Left lobe of liver (tissue), 2 donors: Measurements from ENCODE around the gene FAM149B1. TPM values are rescaled to one million over a fixed set of nuclear protein-coding genes. Genes with fewer than 3 reads are reported as not detected.
"Not testable (repeated sequence)": the region's sequence is repeated elsewhere in the genome, so short reads cannot be mapped to it uniquely, and the experiment has no call there.

ENCODE experiments used
- ATAC-seq: fragments of 200-7000 bp; cut with Tn5 transposase; one replicate; pipeline ENCODE4 v1.9.1; 2020; ENCODE audit warnings: mild to moderate bottlenecking, moderate library complexity
- DNase-seq: peaks from one replicate; pipeline ENCODE4 v3.0.0-alpha.2; 2020; ENCODE audit warnings: low spot score
- total RNA-seq: library from RNA; stranded (reverse); gene quantifications from one replicate; pipeline ENCODE4 v1.2.1, GENCODE V29; 2021
- donor health status: DM: no; HTN: no; CAD: no; lungs with moderate emphysema.
- donor health status: DM: no; HTN: yes; CAD: no.

FAM149B1 gene
- 11.1 TPM for total RNA-seq

DNA sequence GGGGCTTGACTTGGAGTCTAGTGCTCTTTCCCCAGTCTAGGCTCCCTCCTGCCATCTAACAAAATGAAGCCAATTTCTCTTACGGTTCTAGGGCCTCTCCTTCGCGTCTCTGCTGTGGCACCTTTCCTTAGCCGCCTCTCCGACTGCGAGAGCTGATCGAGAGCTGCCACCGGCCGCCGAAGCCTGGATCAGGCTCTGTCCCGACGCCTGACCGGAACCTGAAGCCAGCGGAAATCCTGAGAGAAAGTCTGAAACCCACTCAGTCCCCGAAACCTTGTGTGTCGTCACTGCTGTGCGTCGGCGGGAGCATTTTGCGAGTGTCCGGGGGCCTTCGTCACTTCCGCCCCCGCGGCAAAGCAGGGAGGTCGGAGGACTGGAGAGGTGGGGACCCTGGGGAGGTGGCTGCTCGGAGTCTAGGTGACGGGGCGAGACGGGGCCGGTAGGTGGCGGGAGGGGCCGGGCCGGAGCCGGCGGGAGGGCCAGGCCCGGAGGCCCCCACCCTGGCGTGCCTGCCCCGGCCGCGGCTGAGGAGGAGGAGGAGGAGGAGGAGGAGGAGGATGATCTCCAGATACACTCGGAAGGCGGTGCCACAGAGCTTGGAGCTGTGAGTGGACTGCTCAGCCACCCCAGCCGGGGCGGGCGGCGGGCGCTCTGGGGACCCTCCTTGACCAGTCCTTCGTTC, at the start of gene FAM149B1, which contains the start of gene ECD:
FAM149B1 (plus strand) TSS at position 337 of the 682 bp plus-strand sequence; CDS start at position 558, 221 bp downstream.
ECD (minus strand) TSS at position 226 of the 682 bp plus-strand sequence. CDS start 4,071 bp downstream, outside the sequence.
- peak; percentile 98 for ATAC-seq
- DNase-seq = peak; percentile 95

DNA sequence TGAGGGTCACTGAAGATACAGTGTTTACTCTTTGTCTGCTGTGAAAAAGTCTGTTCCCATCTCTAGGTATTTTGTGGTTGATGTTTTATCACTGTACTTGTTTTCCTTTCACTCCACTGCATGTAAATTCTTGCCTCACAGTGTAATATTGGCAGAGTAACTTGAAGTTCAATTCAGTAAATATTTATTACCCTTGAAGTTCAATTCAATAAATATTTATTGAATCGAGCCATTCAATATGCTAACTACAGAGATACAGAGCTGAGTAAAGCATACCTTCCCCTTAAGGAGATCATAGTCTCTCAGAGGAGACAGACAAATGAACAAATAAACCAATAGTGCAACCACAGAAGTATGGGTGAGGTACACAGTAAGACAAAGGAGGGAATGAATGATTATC, 48.5 kb upstream of the FAM149B1 start:
- DNase-seq (no peak), ATAC-seq (peak; percentile 61)

DNA sequence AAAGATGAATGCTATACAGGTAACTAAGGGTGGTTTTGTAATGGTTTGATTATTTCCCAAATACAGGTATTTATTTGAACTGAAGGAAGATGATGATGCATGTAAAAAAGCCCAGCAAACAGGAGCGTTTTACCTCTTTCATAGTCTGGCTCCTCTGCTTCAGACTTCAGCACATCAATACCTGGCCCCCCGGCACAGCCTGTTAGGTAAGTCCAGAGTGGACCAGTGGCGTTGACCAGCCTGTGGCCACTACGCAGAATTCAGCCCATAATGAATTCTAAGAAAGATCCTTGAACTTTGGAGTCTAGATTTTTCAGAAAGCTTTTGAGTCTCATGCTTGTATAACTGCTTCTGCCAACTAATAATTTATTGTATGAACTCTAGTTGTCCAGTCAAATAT, 48.0 kb upstream of the FAM149B1 start:
- ATAC-seq (peak; percentile 66), DNase-seq (no peak)

DNA sequence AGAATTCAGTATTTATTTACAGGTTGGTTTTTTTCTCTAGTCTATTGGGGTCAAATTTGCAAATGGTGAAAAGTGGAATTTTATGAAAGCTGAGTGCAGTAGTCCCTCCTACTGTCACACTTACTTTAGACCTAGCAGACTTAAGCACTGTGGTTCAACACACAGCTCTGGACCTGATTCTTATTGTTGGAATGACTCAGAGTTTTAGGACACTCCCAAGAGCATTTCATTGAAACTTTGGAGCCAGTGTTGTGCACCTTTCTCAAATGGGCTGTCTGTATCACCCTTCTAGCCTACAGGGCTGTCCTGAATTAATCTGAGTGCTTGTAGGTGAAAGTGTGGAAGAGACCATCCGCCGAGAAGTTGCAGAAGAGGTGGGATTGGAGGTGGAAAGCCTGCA, 41.6 kb upstream of the FAM149B1 start:
- ATAC-seq (no peak), DNase-seq (no peak)

DNA sequence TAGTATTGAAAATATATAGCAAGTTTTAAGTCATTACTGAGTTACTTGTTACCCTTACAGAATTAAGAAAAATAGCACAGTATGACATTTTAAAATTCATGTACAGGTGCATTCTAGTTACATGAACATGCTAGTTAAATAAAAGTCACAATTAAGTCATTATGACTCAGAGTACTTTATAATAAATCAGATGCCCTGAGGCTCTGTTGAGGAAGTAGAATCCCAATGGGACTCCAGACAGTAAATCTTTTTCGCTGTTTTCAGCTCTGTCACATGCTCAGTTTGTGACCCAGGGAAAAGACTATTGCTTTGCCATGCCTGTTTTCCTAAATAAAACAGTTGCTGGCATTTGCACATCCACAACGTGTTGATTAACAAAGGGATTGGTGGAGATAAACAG, 36.6 kb upstream of the FAM149B1 start:
- DNase-seq (no peak), ATAC-seq (no peak)

DNA sequence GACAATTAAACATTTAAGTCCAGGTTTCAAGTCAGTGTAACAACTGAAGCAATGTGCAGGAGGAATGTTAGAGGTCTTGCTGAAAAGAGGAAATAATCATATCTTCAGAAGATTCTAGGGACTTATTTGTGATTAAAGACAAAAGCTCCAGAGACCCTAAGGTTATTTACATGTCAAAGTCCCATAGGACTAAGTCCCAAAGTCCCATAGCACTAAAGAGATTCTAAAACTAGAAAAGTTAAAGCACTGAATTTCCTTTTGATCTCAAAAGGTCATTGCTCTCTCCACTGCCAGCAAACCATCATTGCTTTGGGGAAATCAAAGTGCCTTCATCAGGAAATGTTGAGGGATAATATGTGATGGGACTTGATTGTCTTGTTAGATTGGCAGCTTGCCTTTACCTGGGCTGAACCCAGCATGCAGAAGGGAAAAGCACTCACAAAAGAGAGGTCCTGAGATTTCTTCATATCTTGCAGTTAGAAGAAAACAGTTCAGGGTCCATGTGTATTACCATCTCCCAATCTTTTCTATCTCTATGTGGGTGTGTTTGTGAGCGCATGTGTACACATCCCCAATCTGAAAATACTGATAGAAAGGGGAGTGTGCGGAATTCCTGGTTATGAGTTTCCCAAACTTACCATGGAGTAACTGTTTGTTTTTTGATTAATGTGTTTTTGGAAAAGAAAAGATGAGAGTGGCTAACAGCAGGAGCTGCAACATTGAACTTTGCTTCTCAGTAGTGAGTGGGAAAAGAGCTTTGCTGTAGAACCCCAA, 35.8 kb upstream of the FAM149B1 start:
- DNase-seq (no peak), ATAC-seq (peak; percentile 76)

DNA sequence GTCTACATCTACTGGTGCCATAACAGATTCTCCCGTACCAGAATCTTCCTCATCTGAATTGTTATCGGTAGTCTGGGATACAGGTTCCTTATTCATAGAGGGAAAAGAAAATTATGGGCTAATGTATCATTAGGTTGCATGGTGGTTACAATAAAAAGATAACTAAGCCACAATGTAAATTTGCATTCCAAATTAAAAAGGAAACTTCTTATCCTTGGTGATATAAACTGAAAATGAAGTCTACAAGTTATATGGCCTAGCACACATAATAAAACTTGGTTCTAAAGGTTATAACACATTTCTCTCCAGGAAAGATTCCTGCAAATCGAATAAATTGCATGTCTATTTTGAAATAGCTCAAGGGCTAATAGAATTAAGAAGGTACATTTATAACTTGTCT, 33.2 kb upstream of the FAM149B1 start:
- DNase-seq (no peak), ATAC-seq (no peak)

DNA sequence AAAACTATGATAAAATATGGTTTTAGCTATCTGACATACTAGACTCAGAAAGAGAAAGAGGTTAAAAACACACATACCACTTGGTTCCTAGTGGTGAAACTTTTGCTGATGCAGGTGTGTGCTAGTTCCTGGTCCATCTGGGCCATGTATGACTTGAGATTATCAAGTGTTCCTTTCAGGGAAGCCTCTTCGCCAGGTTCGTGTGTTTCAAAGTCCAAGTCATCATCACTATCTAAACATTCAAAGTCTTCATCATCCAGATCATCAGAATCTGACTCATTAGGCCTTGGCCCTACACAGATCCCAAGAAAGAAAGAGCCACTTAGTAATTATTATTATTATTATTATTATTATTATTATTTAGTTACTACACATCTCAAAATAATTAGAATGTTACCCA, 31.3 kb upstream of the FAM149B1 start:
- DNase-seq (no peak), ATAC-seq (no peak)

DNA sequence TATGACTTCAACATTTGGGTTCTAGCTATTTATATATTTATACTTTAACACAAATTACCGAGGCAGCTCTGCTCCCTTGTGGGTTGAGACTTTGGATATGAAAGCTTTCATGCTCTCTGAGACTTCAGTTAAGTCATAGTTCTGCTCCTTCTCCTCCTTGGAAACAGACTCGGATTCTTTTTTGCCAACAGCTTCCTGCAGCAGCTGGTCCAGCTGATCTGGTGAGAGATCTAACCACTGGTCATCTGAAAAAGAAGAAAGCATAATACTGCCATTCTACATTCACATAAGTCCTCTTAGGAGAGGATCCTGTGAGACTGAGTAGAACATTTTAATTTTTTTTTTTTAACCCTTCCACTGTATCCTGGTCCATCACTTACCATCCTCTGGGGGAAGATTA, 28.7 kb upstream of the FAM149B1 start:
- DNase-seq (no peak), ATAC-seq (no peak)

DNA sequence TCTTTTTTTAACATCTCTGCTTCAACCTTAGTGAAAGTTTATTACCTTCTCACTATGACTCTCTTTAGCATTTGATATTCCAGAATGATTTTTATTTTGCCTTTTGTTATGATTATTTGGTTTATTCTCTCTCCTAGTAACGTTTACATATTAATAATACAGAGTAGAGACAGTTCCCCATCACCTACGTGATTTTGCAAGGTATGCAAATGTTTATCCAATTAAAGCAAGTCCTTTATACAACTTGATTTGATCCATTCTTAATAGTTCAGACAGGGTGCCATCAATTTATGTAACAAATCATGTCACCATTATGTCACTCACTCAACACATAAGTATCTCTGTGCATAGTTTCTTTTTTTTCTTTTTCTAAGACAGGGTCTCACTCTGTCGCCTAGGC, 26.3 kb upstream of the FAM149B1 start:
- DNase-seq = no peak
- no peak for ATAC-seq

DNA sequence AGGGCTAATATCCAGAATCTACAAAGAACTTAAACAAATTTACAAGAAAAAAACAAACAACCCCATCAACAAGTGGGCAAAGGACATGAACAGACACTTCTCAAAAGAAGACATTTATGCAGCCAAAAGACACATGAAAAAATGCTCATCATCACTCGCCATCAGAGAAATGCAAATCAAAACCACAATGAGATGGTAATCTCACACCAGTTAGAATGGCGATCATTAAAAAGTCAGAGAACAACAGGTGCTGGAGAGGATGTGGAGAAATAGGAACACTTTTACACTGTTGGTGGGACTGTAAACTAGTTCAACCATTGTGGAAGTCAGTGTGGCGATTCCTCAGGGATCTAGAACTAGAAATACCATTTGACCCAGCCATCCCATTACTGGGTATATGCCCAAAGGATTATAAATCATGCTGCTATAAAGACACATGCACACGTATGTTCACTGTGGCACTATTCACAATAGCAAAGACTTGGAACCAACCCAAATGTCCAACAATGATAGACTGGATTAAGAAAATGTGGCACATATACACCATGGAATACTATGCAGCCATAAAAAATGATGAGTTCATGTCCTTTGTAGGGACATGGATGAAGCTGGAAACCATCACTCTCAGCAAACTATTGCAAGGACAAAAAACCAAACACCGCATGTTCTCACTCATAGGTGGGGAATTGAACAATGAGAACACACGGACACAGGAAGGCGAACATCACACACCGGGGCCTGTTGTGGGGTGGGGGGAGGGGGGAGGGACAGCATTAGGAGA, 17.1 kb upstream of the FAM149B1 start:
- DNase-seq, ATAC-seq: not testable (repeated sequence)

DNA sequence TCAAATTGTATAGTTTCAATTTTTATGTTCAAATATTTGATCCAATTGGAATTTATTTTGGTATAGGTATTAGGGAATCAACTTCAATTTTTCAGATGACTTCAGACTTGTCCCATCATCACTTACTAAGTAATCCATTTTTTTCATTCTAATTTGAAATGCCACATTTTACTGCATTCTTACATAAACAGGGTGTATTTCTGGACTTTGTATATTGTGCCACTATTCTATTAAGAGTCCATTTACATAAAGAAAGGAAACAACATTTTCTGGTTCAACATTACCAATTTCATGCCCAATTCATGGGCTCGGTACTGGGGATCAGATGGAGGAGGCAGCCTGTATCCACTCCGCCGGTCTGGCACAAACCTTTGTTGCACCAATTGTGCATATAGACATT, 15.9 kb upstream of the FAM149B1 start:
- DNase-seq = no peak
- ATAC-seq = no peak

DNA sequence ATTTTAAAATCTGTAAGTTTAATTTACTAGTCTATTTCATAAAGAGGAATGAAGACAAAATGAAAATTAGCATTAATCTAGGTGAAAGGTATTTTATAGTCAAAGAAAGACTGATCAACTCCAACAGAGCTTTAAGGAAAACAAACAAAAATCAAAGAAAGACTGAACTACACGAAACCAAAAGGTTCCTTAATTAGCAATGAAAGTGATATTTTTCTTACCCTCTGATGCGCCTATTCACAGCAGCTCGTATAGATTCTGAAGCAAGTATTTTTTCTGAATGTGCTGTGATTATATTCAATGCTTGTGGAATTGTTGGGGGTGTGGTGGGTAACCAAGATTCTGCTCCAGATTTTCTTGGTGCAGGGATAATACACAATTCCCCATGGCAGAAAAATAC, 11.9 kb upstream of the FAM149B1 start:
- ATAC-seq (no peak), DNase-seq (no peak)

DNA sequence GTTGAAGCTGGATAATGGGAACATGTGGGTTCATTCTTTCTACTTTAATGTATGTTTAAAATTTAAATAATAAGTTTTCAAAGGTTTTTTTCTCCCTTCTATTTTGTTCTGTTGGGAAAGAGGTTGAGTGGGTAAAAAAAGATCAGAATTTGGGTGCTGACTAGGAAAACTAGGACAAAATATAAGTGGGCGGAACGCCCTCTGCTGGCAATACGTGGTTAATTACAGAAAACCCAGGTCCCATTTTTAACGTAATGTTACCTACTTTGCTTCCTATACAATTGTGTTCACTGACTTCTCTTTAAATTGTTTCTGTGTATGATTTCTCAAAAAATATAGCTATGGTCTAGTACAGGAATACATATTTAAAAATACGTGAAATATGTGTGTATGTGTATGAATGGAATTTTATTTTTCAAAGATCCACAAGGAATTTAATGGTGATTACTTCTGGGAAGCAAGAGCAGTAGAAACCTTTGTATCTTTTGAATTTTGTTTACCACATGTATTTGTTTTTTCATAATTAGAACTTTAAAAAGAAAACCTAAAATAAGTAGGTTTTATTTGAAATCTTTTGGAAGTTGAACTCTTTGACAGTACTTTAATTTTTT, 8.8 kb upstream of the FAM149B1 start:
- peak; percentile 53 for DNase-seq
- ATAC-seq = peak; percentile 84

DNA sequence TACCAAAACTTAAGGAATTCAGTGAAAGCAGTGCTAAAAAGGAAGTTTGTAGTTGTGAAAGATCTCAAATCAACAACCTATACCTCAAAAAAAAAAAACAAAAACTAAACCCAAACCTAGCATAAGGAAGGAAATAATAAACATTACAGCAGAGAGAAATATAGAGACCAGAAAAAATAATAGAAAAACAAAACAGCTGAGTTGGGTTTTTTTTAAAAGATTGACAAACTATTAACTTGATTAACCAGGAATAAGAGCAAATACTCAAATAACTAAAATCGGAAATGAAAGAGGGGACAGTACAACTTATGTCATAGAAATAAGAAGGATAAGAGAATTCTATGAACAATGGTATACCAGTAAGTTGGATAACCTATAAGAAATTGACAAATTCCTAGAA, 6.8 kb upstream of the FAM149B1 start:
- ATAC-seq (no peak), DNase-seq (no peak)

DNA sequence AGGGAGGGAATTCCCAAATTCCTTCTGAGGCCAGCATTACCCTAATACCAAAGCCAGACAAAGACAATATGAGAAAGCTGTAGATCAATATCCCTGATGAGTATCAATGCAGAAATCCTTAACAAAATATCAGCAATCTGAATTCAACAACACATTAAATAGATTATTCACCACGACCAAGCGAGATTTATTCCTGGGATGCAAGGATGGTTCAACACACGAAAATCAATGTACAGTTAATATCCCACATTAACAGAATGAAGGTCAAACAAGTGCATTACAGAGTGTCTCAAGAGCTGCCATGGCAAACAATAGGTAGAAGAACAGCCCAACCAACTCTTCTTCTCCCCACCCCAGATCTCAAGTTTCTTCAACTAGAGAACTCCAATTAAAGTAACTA, 6.3 kb upstream of the FAM149B1 start:
- ATAC-seq (no peak), DNase-seq (no peak)

DNA sequence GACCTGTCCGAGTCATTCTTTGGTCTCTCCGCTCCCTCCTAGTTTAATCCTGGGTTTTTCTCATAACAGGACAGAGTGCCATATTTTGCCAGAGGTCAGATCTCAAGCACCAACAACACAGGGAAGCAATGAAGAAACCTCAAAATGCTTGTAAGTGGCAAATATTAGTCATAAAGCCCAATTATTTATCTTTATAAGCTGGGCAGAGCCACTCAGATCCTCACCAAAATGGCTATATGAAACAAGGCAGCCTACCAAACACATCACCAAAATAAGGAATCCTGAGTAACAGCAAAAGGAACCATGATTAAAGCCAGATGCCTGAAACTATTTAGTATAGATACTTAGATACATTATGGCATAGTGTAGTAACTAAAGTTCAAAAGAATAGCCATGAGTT, 4.8 kb upstream of the FAM149B1 start:
- DNase-seq (no peak), ATAC-seq (no peak)

DNA sequence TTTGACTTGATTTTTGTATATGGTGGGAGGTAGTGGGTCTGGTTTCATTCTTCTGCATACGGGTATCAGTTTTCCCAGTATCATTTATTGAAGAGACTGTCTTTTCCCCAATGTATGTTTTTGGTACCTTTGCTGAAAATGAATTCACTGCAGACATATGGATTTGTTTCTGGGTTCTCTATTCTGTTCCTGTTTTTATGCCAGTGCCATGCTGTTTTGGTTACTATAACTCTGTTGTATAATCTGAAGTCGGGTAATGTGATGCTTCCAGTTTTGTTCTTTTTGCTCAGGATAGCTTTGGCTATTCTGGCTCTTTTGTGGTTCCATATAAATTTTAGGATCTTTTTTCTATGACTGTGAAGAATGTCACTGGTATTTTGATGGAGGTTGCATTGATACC, 947 bp upstream of the FAM149B1 start:
- ATAC-seq (no peak), DNase-seq (no peak)

DNA sequence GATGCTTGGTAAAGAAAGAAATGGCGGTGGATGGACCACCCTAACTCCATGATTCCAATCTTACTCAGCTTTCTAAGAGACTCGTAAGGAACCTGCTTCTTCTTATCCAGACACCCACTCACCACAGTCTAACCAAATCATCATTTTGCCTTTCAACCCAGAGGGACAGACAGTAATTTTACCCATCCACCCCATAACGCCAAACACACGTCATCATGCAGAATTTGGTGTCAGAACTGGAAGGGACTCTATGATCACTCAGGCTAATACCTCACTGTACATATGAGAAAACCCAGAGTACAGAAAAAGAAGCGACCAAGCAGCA, 499 bp upstream of the FAM149B1 start:
- no peak for DNase-seq
- no peak for ATAC-seq

DNA sequence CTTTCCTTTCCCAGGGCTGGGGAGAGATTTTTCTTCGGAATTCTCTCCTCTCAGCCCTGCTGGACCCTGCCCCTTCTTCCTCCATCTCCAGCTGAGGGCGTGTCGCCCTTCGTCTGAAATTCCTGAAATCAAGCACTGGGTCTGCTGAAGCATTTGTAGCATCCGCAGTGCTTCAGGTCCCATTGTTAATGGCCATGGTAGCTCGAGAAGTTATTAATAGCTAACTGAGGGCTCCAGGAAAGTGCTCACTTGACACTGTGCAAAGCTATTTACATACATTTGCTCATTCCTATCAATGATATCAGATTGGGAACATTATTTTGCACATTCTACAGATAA, 515 bp downstream of the FAM149B1 start:
- peak; percentile 35 for ATAC-seq
- DNase-seq = no peak

DNA sequence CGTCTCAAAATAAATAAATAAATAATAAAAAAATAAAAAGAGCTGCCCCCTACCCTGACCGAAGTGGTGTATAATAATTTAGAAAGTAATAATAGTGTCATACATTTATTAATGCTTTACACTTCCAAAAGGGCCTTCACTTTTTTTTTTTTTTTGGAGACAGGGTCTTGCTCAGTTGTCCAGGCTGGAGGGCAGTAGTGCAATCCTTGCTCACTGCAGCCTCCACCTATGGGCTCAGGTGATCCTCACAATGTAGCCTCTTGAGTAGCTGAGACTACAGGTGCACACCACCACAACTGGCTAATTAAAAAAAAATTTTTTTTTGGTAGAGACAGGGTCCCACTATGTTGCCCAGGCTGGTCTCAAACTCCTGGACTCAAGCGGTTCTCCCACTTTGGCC, 1.4 kb downstream of the FAM149B1 start:
- ATAC-seq (no peak), DNase-seq (no peak)

DNA sequence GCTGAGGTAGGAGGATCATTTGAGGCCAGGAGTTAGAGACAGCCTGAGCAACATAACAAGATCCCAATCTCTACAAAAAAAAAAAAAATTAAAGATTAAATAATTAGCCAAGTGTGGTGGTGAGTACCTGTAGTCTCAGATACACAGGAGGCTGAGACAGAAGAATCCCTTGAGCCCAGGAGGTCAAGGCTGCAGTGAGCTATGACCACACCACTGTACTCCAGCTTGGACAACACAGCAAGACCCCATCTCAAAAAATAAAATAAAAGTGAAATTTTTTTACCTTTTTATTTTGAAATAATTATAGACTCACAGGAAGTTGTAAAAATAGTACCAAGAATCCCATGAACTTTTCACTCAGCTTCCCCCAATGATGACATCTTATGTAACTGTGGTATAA, 4.9 kb downstream of the FAM149B1 start:
- DNase-seq (no peak), ATAC-seq (no peak)
